Measurements from ENCODE around the gene DLL1. TPM values are rescaled to one million over a fixed set of nuclear protein-coding genes. Genes with fewer than 3 reads are reported as not detected.

The DLL1 gene
- total RNA-seq, 4 donors from 2014 or later = 3.3 to 7.9 (median 6.6) TPM

- DNase-seq (ENCODE audit: low spot score in 2 of 2) = no peak
- Histone ChIP-seq H3K27me3 (no peaks in the 10 kb centered on the region), H3K4me1 (peaks cover 0 to 20% (median 0%) of the 10 kb centered on the region in 4 donors), H3K4me3 (peak overlapping the region in 2 of 4 donors; percentile 30 to 34), H3K27ac (no peak overlapping the region), H3K9me3 (no peaks in the 10 kb centered on the region), H3K36me3 (no peaks in the 10 kb centered on the region)
- no peak for TF ChIP-seq EP300 (IDR thresholded peaks at IDR 0.05)
- TF ChIP-seq CTCF (IDR thresholded peaks at IDR 0.05) = no peak
- TF ChIP-seq POLR2A (IDR thresholded peaks at IDR 0.05) = no peak
- WGBS, 2 donors = 80 to 81% methylated on average over 28 to 29 of the region's 30 CpGs
Measured at GRCh38 chr6:170272341-170273065, 18.4 kb downstream of the DLL1 start.

- no peaks in the 10 kb centered on the region for H3K36me3 ChIP-seq
- no peak overlapping the region for H3K27ac ChIP-seq
- WGBS, 2 donors = 84 to 89% methylated on average over 31 to 32 of the region's 32 CpGs
- no peaks in the 10 kb centered on the region for H3K9me3 ChIP-seq
- peaks cover 0 to 19% (median 0%) of the 10 kb centered on the region in 4 donors for H3K4me1 ChIP-seq
- DNase-seq (ENCODE audit: low spot score in 2 of 2) = peak in 1 of 2 donors; percentile 34
- H3K4me3 ChIP-seq = peak overlapping the region in 2 of 4 donors; percentile 30 to 34
- TF ChIP-seq CTCF (IDR thresholded peaks at IDR 0.05) = no peak
- no peak for TF ChIP-seq EP300 (IDR thresholded peaks at IDR 0.05)
- TF ChIP-seq POLR2A (IDR thresholded peaks at IDR 0.05) = no peak
- no peaks in the 10 kb centered on the region for H3K27me3 ChIP-seq
Measured at GRCh38 chr6:170271771-170272314, 19.0 kb downstream of the DLL1 start.

GRCh38 chr6:170270984-170271593 is 19.8 kb downstream of the DLL1 start:
- TF ChIP-seq POLR2A (IDR thresholded peaks at IDR 0.05) = no peak
- no peak for TF ChIP-seq CTCF (IDR thresholded peaks at IDR 0.05)
- no peak for TF ChIP-seq EP300 (IDR thresholded peaks at IDR 0.05)
- Histone ChIP-seq H3K27me3 (no peaks in the 10 kb centered on the region), H3K9me3 (no peaks in the 10 kb centered on the region), H3K4me1 (peaks cover 0 to 11% (median 0%) of the 10 kb centered on the region in 4 donors), H3K4me3 (no peak overlapping the region), H3K27ac (no peak overlapping the region), H3K36me3 (no peaks in the 10 kb centered on the region)
- no peak for DNase-seq (ENCODE audit: low spot score in 2 of 2)
- WGBS, 2 donors = 87% methylated on average over 19 of the region's 19 CpGs

GRCh38 chr6:170269846-170270541 is 20.9 kb downstream of the DLL1 start:
- no peak for TF ChIP-seq CTCF (IDR thresholded peaks at IDR 0.05)
- TF ChIP-seq POLR2A (IDR thresholded peaks at IDR 0.05) = no peak
- no peak for TF ChIP-seq EP300 (IDR thresholded peaks at IDR 0.05)
- WGBS, 2 donors = 67 to 68% methylated on average over 17 of the region's 17 CpGs
- Histone ChIP-seq H3K27me3 (no peaks in the 10 kb centered on the region), H3K27ac (no peak overlapping the region), H3K36me3 (no peaks in the 10 kb centered on the region), H3K9me3 (no peaks in the 10 kb centered on the region), H3K4me1 (peaks cover 0 to 8% (median 0%) of the 10 kb centered on the region in 4 donors), H3K4me3 (no peak overlapping the region)
- DNase-seq (ENCODE audit: low spot score in 2 of 2) = no peak
